HG02943 (cell line): ENCODE results near the gene GTPBP3.
"Not testable (repeated sequence)": the region's sequence is repeated elsewhere in the genome, so short reads cannot be mapped to it uniquely, and the experiment has no call there.

Experiments used
- ATAC-seq: cut with Tn5 transposase; IDR thresholded peaks from one replicate; pipeline ENCODE4 v1.9.1; 2021; ENCODE audit warnings: mild to moderate bottlenecking, low read depth, moderate library complexity; ENCODE audit not compliant: unreplicated experiment

GTPBP3 gene

GRCh38 chr19:17336872-17337674, at the start of gene GTPBP3:
Gene GTPBP3, plus strand, starts transcription at chr19:17337553. Its CDS starts 59 bp downstream, at chr19:17337612.
- peak; percentile 70 for ATAC-seq

- no peak for ATAC-seq
These were observed 47.9 kb upstream of the GTPBP3 start for GRCh38 chr19:17289489-17289888.

GRCh38 chr19:17292301-17293074, 44.9 kb upstream of the GTPBP3 start:
- ATAC-seq = no peak

DNA sequence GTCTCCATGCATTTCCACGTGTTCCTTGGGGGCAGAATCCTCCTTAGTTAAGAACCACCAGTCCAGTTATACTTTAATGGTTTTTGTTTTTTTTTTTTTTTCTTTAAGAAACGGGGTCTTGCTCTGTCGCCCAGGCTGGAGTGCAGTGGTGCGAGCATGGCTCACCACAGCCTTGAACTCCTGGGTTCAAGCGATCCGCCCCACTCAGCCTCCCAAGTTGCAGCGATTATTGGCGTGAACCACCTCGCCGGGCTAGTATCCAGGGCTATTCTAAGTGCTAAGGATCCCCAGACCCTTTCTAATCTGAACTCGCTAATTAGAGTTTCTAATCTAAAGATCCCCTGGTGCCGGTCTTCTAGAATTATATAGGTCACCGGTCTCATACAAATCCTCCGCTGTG, 43.7 kb upstream of the GTPBP3 start:
- no peak for ATAC-seq

- no peak for ATAC-seq
These were observed 43.1 kb upstream of the GTPBP3 start for GRCh38 chr19:17294051-17294891.

- ATAC-seq = not testable (repeated sequence)
These were observed 41.8 kb upstream of the GTPBP3 start for GRCh38 chr19:17295551-17295950.

GRCh38 chr19:17296273-17296672, 41.1 kb upstream of the GTPBP3 start:
- ATAC-seq = no peak

GRCh38 chr19:17296976-17297375, 40.4 kb upstream of the GTPBP3 start:
- ATAC-seq = no peak

DNA sequence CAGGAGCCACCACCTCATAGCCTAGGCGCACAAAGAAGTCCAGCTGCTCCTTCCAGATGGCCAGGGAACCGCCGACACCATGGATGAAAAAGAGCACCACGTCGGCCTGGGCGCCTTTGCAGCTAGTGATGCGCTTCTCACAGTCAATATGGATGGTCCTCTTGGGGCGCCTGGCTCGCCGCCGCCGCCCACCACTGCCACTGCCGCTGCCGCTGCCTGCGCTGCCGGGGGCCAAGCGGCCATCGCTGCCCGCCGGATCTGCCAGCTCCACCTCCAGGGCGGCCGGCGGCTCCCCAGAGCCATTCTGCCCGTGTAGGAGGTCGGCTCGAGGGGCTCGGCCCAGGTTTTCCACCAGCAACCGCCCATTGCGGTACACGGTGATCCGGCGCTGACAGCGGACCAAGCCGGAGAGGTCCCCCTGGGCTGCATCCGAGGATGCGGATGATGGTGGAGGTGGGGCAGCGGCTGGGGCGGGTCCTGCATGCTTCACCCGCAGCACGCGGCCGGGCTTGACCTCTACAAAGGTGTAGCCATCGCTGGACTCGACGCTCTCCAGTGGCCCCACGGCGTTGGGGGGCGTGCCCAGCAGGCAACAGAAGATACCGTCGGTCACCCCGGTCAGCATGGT, 36.2 kb upstream of the GTPBP3 start:
- ATAC-seq = no peak

DNA sequence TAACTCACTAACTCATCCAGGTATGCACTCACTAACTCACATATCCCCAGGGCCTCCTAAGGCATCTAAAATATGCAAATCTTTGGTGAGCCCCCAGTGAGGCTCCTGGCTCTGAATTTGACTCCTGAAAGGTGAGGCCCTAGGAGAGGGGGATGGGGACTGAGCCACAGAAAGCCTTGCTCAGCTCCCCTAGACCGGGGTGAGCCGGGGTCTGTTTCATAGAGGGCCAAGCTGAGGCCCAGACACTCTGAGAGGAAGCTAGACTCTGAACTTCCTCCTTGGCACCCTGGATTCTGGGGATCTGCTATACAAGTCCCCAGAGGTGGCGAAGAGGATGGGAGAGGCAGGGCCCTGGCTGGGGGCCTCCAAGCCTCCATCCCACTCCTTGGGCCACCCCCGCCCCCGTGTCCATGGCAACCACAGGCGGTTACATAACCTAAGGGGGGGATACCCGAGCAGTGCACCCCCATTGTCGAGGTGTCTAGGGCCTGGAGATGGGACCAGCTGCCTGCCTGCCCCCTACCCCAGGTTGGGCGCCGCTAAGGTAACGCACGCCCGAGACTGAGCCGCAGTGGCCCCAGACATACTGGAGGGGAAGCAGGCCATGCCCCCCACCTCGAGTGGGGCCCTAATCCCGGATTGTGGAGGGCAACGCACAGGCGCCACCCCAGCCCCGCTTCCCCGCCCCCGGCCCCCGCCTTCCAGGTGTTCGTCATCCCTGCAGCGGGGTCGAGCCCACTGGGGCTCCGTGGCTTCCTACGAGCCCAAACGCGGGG, 34.8 kb upstream of the GTPBP3 start:
- ATAC-seq = no peak

- peak; percentile 42 for ATAC-seq
These were observed 34.0 kb upstream of the GTPBP3 start, which contains the start of gene ABHD8 for GRCh38 chr19:17303167-17303939. Gene ABHD8, minus strand, starts transcription at chr19:17303425. Its CDS starts 1,809 bp downstream, at chr19:17301616.

- ATAC-seq = no peak
These were observed 33.4 kb upstream of the GTPBP3 start for GRCh38 chr19:17303940-17304267.

DNA sequence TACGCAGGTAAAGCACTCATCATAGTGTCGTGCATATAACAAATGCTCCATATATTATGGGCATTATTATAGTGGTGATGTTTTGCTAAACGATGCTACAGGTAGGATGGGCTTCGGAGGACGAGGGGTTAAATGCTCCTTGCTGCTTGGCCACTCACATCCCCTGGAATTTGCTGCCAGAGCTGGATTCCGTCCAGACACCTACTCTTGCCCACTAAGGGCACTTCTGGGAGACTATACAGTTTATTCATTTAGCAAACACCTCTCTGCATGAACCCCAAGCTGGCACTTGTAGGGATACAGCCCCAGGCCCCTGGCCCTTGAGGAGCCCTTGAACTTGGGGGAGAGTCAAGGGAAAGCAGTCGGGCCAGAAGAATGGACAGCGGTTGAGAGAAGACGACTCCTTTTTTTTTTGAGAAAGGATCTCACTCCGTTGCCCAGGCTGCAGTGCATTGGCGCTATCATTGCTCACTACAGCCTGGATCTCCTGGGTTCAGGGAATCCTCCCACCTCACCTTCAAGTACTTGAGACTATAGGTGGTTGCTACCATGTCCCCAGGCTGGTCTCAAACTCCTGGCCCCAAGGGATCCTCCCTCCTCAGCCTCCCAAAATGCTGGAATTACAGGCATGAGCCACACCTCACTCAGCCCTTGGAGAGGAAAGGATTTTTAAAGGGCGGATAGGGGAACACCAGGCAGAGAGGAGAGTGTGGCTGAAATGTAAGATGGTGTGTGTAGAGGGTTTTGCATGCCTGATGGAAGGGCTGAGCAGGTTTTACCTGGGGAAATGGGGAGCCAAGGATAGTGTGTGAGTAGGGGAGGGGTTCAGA, 32.8 kb upstream of the GTPBP3 start:
- ATAC-seq = no peak

DNA sequence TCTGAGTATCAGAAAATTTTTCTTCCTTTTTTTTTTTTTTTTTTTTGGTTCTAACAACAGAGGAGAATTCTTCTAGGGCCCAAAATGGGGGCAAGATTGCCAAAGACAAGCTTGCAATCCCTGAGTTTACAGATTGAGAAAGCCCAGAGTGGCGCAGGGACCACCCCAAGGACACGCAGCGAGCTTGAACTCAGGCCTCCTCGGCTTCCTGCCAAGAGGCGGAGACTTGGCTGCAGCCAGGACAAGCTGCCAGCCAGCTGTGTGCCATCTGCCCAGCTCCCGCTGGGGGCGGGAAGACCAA, 32.2 kb upstream of the GTPBP3 start:
- no peak for ATAC-seq

DNA sequence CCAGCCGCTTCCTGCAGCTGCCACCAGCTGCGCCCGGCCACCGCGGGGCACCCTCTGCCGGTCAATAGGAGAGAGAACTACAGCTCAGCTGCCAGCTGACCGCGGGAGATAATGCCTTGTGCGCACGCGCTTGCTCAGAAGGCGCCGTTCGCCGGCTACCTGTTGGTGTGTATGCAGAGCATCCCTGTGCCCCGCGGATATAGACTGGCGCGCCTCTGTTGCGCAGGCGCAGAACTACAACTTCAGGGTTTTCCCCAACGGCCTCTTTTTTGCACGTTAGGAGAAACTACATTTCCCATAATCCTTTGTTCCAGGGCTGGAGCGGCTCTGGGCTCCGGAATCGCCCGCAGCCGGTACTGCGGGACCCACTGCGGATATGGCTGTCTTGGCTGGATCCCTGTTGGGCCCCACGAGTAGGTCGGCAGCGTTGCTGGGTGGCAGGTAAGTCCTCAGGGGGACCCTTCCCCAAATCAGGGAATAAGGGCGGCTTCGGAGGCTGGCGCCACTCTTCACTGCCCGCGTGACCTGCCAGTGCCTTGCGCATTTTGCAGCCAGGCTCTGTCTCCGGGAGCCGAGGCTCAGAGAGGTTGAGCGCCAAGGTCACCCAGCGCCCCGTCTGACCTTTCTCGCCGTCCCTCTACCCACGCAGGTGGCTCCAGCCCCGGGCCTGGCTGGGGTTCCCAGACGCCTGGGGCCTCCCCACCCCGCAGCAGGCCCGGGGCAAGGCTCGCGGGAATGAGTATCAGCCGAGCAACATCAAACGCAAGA, 31.7 kb upstream of the GTPBP3 start, which contains the start of gene MRPL34:
Gene MRPL34 (plus strand): TSS at position 356 of the 768 bp plus-strand sequence. CDS start 21 bp downstream, at position 377.
- ATAC-seq = peak; percentile 66

- ATAC-seq = no peak
These were observed 31.1 kb upstream of the GTPBP3 start for GRCh38 chr19:17306285-17306714.

GRCh38 chr19:17307876-17308377, 29.4 kb upstream of the GTPBP3 start:
- ATAC-seq = no peak
